AG04449 (cell line): ENCODE measurements around the gene SMAD3.

Experiments
- CTCF ChIA-PET: fragments of 350-600 bp; formaldehyde crosslinking; extraction: SDS; loops from one replicate; lab custom pipeline; 2021; ENCODE audit warnings: antibody characterized with exemption; lab: Yijun Ruan, JAX
- POLR2A ChIA-PET: fragments of 400-600, 350-600 bp; formaldehyde crosslinking; extraction: SDS; loops from one replicate; lab custom pipeline; 2020; ENCODE audit warnings: antibody characterized with exemption, inconsistent platforms; lab: Yijun Ruan, JAX
- DNase-seq: peaks from one replicate; pipeline ENCODE4 v3.0.0-alpha.2; 2010; ENCODE audit warnings: low read depth, low spot score
- H3K4me3 ChIP-seq: 2 replicates; pipeline ENCODE4 v1.5.1; 2011; ENCODE audit warnings: low read depth, mild to moderate bottlenecking, control low read depth, low read length
- TF ChIP-seq, protein P1 (sequence below): IDR thresholded peaks from one replicate; pipeline ENCODE4 v1.5.1; 2011; ENCODE audit warnings: mild to moderate bottlenecking, moderate library complexity, low read length, control low read depth, inconsistent platforms; ENCODE audit not compliant: insufficient read depth; ENCODE audit errors: missing control alignments

Gene SMAD3

DNA sequence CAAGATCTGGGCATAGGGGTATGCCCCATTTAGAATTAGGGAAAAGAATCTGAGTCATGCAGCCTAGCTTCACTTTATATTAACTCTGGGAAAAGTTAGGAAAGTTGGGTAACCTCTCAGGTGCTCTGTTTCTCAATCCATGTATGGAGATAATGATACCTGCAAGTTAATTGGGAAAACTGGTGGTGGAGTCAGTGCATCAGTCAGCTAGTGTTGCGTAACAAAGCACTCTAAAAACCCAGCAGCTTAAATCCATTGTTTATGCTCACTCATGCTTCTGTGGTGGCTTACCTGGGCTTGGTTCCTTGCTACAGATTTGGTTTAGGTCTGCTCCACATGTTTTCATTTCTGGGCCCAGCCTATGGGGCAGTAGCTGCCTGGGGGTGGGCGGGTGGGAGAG lies 91.0 kb downstream of the SMAD3 start:
- TF ChIP-seq, protein P1, sequence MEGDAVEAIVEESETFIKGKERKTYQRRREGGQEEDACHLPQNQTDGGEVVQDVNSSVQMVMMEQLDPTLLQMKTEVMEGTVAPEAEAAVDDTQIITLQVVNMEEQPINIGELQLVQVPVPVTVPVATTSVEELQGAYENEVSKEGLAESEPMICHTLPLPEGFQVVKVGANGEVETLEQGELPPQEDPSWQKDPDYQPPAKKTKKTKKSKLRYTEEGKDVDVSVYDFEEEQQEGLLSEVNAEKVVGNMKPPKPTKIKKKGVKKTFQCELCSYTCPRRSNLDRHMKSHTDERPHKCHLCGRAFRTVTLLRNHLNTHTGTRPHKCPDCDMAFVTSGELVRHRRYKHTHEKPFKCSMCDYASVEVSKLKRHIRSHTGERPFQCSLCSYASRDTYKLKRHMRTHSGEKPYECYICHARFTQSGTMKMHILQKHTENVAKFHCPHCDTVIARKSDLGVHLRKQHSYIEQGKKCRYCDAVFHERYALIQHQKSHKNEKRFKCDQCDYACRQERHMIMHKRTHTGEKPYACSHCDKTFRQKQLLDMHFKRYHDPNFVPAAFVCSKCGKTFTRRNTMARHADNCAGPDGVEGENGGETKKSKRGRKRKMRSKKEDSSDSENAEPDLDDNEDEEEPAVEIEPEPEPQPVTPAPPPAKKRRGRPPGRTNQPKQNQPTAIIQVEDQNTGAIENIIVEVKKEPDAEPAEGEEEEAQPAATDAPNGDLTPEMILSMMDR = no peak
- H3K4me3 ChIP-seq = no peak overlapping the region
- DNase-seq = no peak
- POLR2A ChIA-PET = no interaction called here
- CTCF ChIA-PET = interaction anchor here (1.2 kb wide), 1 partner anchor 49 kb away, joined by 4 read pairs; no protein-coding TSS in a partner anchor

DNA sequence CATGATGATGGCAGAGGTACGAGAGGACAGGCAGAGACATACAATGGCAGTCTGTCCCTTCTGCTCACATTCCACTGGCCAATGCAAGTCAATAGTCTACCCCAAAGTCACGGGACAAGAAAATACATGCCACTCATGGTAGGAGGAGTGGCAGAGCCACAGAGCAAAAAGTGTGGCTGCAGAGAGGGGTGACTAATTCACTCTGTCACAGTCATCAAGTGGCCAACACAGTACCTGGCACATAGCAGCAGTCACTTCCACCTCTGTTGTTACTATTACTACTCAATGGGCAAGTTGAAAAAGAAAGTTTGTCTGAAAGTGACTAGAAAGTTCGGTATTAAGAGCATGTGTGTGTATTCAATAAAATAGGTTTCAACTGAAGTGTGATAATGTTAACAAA lies 91.4 kb downstream of the SMAD3 start:
- TF ChIP-seq, protein P1 = no peak
- no peak overlapping the region for H3K4me3 ChIP-seq
- ChIA-PET POLR2A (no interaction called here), CTCF (no interaction called here)
- no peak for DNase-seq

DNA sequence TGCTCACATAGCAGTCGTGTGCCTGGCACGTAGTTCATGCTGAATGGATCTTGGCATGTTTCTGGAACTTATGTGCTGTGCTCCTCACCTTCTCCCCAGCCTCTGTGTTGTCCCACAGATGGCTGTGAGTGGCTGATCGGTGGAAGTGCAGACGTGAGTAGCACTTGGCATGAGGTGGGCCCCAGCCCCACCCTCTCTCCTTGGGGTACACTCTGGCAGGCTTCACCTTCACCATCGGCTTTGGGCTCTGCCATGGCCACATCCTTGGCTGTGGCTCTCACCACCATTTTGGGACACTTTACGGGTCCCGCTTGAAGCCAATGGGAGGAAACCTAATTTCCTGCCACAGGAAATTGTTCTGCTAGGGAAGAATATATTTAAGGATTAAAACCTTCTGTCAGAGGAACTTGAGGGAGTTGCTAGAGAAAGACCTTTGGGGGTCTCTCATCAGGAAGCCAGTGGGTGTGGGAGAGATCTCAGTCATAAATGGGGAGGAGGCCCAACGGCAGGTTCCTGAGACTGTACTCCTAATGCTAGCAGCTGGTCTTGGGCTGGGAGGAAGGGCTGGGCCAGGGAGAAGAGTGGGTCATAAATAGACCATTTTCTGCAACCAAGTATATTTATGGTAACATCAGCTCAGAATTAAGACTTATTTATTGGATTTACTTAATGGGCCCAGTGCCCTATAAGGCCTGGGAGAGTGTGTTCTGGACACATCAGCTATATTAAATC lies 92.3 kb downstream of the SMAD3 start:
- no peak overlapping the region for H3K4me3 ChIP-seq
- CTCF ChIA-PET = interaction anchor here (0.8 to 1.2 kb wide), 2 partner anchors 9 to 11 kb away, joined by 3 to 4 read pairs; no protein-coding TSS in a partner anchor
- no peak for DNase-seq
- POLR2A ChIA-PET = no interaction called here
- TF ChIP-seq, protein P1 = no peak

DNA sequence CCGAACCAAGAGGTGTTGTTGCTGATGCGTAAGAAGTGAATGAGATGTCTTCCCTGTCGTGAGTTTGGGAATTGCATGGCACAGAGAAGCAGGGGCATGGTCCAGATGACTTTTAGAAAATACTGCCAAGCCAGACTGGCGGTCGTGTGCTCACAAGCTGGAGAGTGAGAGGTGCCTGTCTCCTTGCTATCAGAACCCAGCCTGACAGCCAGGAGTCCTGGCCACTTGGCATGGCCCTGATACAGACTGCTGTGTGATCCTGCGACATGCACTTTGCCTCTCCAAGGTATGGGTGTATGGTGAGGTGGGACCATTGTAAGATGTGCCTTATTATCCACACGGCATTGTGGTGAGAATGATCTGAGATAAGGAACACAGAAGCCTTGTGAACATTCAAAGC lies 93.0 kb downstream of the SMAD3 start:
- no peak for DNase-seq
- ChIA-PET POLR2A (no interaction called here), CTCF (interaction anchor here (0.8 to 1.2 kb wide), 2 partner anchors 10 kb away, joined by 3 to 4 read pairs; no protein-coding TSS in a partner anchor)
- H3K4me3 ChIP-seq = no peak overlapping the region
- TF ChIP-seq, protein P1 = no peak

DNA sequence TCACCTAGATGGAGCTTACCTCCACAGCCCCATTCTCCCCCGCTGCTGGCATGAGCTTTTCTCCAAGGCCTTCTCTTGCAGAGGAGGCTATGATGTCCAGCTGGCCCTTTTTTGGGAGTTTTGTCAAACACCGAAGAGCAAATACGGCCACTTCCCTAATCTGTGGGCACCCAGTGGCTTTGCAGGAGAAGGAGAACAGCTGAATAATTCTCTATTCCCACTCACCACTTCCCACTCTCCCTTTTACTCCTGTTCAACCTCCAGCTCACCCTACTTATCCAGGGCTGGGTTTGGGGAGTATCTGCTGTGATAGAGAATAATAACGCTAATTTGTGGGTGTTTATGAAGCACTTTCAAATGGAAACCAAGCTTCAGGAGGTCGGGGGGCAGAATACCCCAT lies 96.0 kb downstream of the SMAD3 start:
- ChIA-PET CTCF (interaction anchor here (1.4 kb wide), 1 partner anchor 13 kb away, joined by 4 read pairs; no protein-coding TSS in a partner anchor), POLR2A (no interaction called here)
- no peak for DNase-seq
- TF ChIP-seq, protein P1 = no peak
- H3K4me3 ChIP-seq = no peak overlapping the region

DNA sequence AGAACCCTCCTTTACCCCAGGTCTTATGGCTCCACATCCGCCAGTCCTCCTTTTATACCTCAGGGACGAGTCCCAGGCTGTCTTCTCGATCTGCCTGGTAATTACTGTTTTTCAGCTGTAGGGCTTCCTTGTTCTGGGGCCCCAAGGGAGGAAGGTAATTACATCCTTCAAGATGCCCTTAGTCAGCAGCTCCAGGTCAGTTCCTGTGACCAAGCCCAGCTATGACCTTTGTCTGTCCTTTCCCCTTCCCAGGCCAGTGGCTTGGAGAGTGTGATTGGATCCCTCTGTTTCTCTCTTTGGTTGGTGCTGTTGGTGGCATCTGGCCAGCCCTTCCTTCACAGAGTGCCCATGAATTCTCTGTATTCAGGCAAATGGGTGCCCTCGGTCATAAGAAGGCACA lies 96.5 kb downstream of the SMAD3 start:
- ChIA-PET CTCF (interaction anchor here (1.4 kb wide), 1 partner anchor 13 kb away, joined by 4 read pairs; no protein-coding TSS in a partner anchor), POLR2A (no interaction called here)
- H3K4me3 ChIP-seq = no peak overlapping the region
- no peak for DNase-seq
- TF ChIP-seq, protein P1 = no peak
